ENCODE measurements around the gene LIN7C.

- TF ChIP-seq ZFP3 (CRISPR knock-in tag; IDR thresholded peaks at IDR 0.05) (no peak), CSDC2 (CRISPR knock-in tag; IDR thresholded peaks at IDR 0.05) (no peak), TSHZ2 (CRISPR knock-in tag; IDR thresholded peaks at IDR 0.05) (no peak), CREB5 (CRISPR knock-in tag; IDR thresholded peaks at IDR 0.05; ENCODE audit: low read depth) (no peak), TCF4 (CRISPR knock-in tag; IDR thresholded peaks at IDR 0.05; ENCODE audit: borderline replicate concordance) (no peak), ZNF70 (CRISPR knock-in tag; IDR thresholded peaks at IDR 0.05) (no peak), PATZ1 (CRISPR knock-in tag; IDR thresholded peaks at IDR 0.05; ENCODE audit: borderline replicate concordance) (no peak), CSRNP3 (CRISPR knock-in tag; IDR thresholded peaks at IDR 0.05) (no peak), ZNF565 (CRISPR knock-in tag; conservative IDR thresholded peaks at IDR 0.05; ENCODE audit: low read depth) (no peak)
Measured at GRCh38 chr11:27453701-27454100, 52.9 kb downstream of the LIN7C start.

All from SK-N-SH treated with all-trans-retinoic acid at 6 μM for 48 hours (cell line).